HEK293 (cell line): ENCODE results near the gene NARF.

Experiments used
- CTCF ChIA-PET: fragments of 350-600 bp; formaldehyde crosslinking; extraction: SDS; loops from one replicate; lab custom pipeline; 2021; ENCODE audit warnings: antibody characterized with exemption; lab: Yijun Ruan, JAX
- POLR2A ChIA-PET: fragments of 300-600 bp; formaldehyde crosslinking; extraction: SDS; loops from one replicate; lab custom pipeline; 2020; ENCODE audit warnings: antibody characterized with exemption, inconsistent platforms; lab: Yijun Ruan, JAX
- H3K27ac ChIP-seq: fragments of 200-500 bp; sonication (Bioruptor generic); 2 replicates; pipeline ENCODE4 v1.5.1; 2014; ENCODE audit warnings: low read depth, low read length, control low read depth, inconsistent platforms; ENCODE audit errors: extremely low read depth
- H3K36me3 ChIP-seq, 2 experiments: fragments of 200-500 bp in 1 of 2; sonication (Bioruptor generic) in 1 of 2; 1 replicate in 1 of 2; 2 replicates in 1 of 2; pipeline ENCODE4 v1.5.1; 2014 to 2017; ENCODE audit warnings: inconsistent platforms in 2 of 2, low read length in 2 of 2; ENCODE audit not compliant: control insufficient read depth in 2 of 2, insufficient read depth in 1 of 2
- H3K4me1 ChIP-seq: fragments of 200-500 bp; sonication (Bioruptor generic); 2 replicates; pipeline ENCODE4 v1.5.1; 2014; ENCODE audit warnings: mild to moderate bottlenecking, low read length, inconsistent platforms; ENCODE audit not compliant: control insufficient read depth, insufficient read depth
- H3K4me3 ChIP-seq: 2 replicates; pipeline ENCODE4 v1.5.1; 2011; ENCODE audit warnings: low read depth, mild to moderate bottlenecking, control low read depth, low read length, moderate library complexity
- H3K9me3 ChIP-seq: fragments of 200-500 bp; sonication (Bioruptor generic); 2 replicates; pipeline ENCODE4 v1.5.1; 2014; ENCODE audit warnings: low read depth, low read length, inconsistent platforms; ENCODE audit not compliant: control insufficient read depth, insufficient read depth
- EGR2 ChIP-seq: fragments of 450-650 bp; formaldehyde crosslinking; IDR thresholded peaks from 2 replicates; pipeline ENCODE4 v1.5.1; 2016; ENCODE audit warnings: low read depth, missing biosample characterization, missing genetic modification characterization
- GLIS2 ChIP-seq: fragments of 450-650 bp; formaldehyde crosslinking; IDR thresholded peaks from 2 replicates; pipeline ENCODE4 v1.5.1; 2016; ENCODE audit warnings: missing biosample characterization, missing genetic modification characterization
- INSM2 ChIP-seq: fragments of 450-650 bp; formaldehyde crosslinking; IDR thresholded peaks from 2 replicates; pipeline ENCODE4 v1.5.1; 2016; ENCODE audit warnings: missing biosample characterization, missing genetic modification characterization
- KLF1 ChIP-seq: fragments of 450-650 bp; formaldehyde crosslinking; IDR thresholded peaks from 2 replicates; pipeline ENCODE4 v1.5.1; 2016; ENCODE audit warnings: missing biosample characterization, missing genetic modification characterization
- KLF10 ChIP-seq: fragments of 450-650 bp; IDR thresholded peaks from 2 replicates; pipeline ENCODE4 v1.5.1; 2018; ENCODE audit warnings: missing biosample characterization, mild to moderate bottlenecking, missing genetic modification characterization
- KLF9 ChIP-seq: fragments of 450-650 bp; formaldehyde crosslinking; IDR thresholded peaks from 2 replicates; pipeline ENCODE4 v1.5.1; 2016; ENCODE audit warnings: missing biosample characterization, missing genetic modification characterization, low read depth
- PRDM1 ChIP-seq: fragments of 450-650 bp; formaldehyde crosslinking; IDR thresholded peaks from 2 replicates; pipeline ENCODE4; 2016; ENCODE audit warnings: missing biosample characterization, missing genetic modification characterization
- PRDM10 ChIP-seq: fragments of 450-650 bp; formaldehyde crosslinking; IDR thresholded peaks from 2 replicates; pipeline ENCODE4 v1.5.1; 2016; ENCODE audit warnings: missing biosample characterization, missing genetic modification characterization
- SALL2 ChIP-seq: fragments of 450-650 bp; formaldehyde crosslinking; IDR thresholded peaks from 2 replicates; pipeline ENCODE4 v1.5.0; 2017; ENCODE audit warnings: missing biosample characterization, mild to moderate bottlenecking, missing genetic modification characterization, borderline replicate concordance
- SCRT1 ChIP-seq: fragments of 450-650 bp; formaldehyde crosslinking; IDR thresholded peaks from 2 replicates; pipeline ENCODE4 v1.5.1; 2016; ENCODE audit warnings: missing biosample characterization, missing genetic modification characterization, borderline replicate concordance
- ZBTB8A ChIP-seq: fragments of 450-650 bp; formaldehyde crosslinking; IDR thresholded peaks from 2 replicates; pipeline ENCODE4 v1.5.1; 2016; ENCODE audit warnings: missing biosample characterization, missing genetic modification characterization
- ZEB2 ChIP-seq: fragments of 450-650 bp; formaldehyde crosslinking; IDR thresholded peaks from 2 replicates; pipeline ENCODE4 v1.5.1; 2016; ENCODE audit warnings: missing biosample characterization, missing genetic modification characterization
- ZFP3 ChIP-seq: fragments of 450-650 bp; formaldehyde crosslinking; IDR thresholded peaks from 2 replicates; pipeline ENCODE4 v1.5.1; 2016; ENCODE audit warnings: low read depth, missing biosample characterization, missing genetic modification characterization
- ZIC2 ChIP-seq: fragments of 450-650 bp; formaldehyde crosslinking; IDR thresholded peaks from 2 replicates; pipeline ENCODE4 v1.5.1; 2016; ENCODE audit warnings: missing biosample characterization, missing genetic modification characterization
- ZNF239 ChIP-seq: fragments of 450-650 bp; formaldehyde crosslinking; IDR thresholded peaks from 2 replicates; pipeline ENCODE4 v1.5.1; 2016; ENCODE audit warnings: missing biosample characterization, missing genetic modification characterization
- ZNF24 ChIP-seq: fragments of 450-650 bp; formaldehyde crosslinking; IDR thresholded peaks from 2 replicates; pipeline ENCODE4 v1.5.1; 2016; ENCODE audit warnings: missing biosample characterization, missing genetic modification characterization
- ZNF324 ChIP-seq: fragments of 450-650 bp; formaldehyde crosslinking; IDR thresholded peaks from 2 replicates; pipeline ENCODE4 v1.5.1; 2016; ENCODE audit warnings: missing biosample characterization, missing genetic modification characterization
- ZNF510 ChIP-seq: fragments of 450-650 bp; formaldehyde crosslinking; IDR thresholded peaks from 2 replicates; pipeline ENCODE4 v1.5.1; 2018; ENCODE audit warnings: mild to moderate bottlenecking, missing genetic modification characterization, missing biosample characterization; ENCODE audit not compliant: insufficient replicate concordance
- ZNF514 ChIP-seq: fragments of 450-650 bp; formaldehyde crosslinking; IDR thresholded peaks from 2 replicates; pipeline ENCODE4 v1.5.1; 2016; ENCODE audit warnings: missing biosample characterization, missing genetic modification characterization
- ZNF571 ChIP-seq: fragments of 450-650 bp; formaldehyde crosslinking; IDR thresholded peaks from 2 replicates; pipeline ENCODE4 v1.5.0; 2017; ENCODE audit warnings: missing biosample characterization, missing genetic modification characterization
- ZNF670 ChIP-seq: fragments of 450-650 bp; formaldehyde crosslinking; IDR thresholded peaks from 2 replicates; pipeline ENCODE4 v1.5.1; 2016; ENCODE audit warnings: missing biosample characterization, missing genetic modification characterization, low read depth
- ZNF692 ChIP-seq: fragments of 450-650 bp; formaldehyde crosslinking; IDR thresholded peaks from 2 replicates; pipeline ENCODE4 v1.5.1; 2016; ENCODE audit warnings: missing biosample characterization, missing genetic modification characterization
- ZNF791 ChIP-seq: fragments of 450-650 bp; formaldehyde crosslinking; IDR thresholded peaks from 2 replicates; pipeline ENCODE4 v1.5.1; 2016; ENCODE audit warnings: missing biosample characterization, missing genetic modification characterization
- ZNF830 ChIP-seq: fragments of 450-650 bp; IDR thresholded peaks from 2 replicates; pipeline ENCODE4 v1.5.0; 2018; ENCODE audit warnings: missing biosample characterization, missing genetic modification characterization, low read depth, mild to moderate bottlenecking, moderate library complexity
- ZNF843 ChIP-seq: fragments of 450-650 bp; formaldehyde crosslinking; IDR thresholded peaks from 2 replicates; pipeline ENCODE4 v1.5.1; 2016; ENCODE audit warnings: missing biosample characterization, missing genetic modification characterization
- ZSCAN16 ChIP-seq: fragments of 450-650 bp; formaldehyde crosslinking; IDR thresholded peaks from 2 replicates; pipeline ENCODE4 v1.5.1; 2016; ENCODE audit warnings: missing biosample characterization, missing genetic modification characterization
- TF ChIP-seq, protein P1 (sequence below): fragments of 450-650 bp; formaldehyde crosslinking; IDR thresholded peaks from 2 replicates; pipeline ENCODE4 v1.5.1; 2016; ENCODE audit warnings: missing biosample characterization, missing genetic modification characterization, borderline replicate concordance

Gene NARF

GRCh38 chr17:82458179-82458884, at the start of gene NARF:
Gene NARF (plus strand): TSS chr17:82458741. CDS start chr17:82458804, 63 bp downstream.
- Histone ChIP-seq H3K4me1 (peaks cover 5% of the 10 kb centered on the region), H3K27ac (peak within 1 kb of the TSS; percentile 95), H3K36me3 (peaks cover 15 to 36% of the 10 kb centered on the region in 2 experiments), H3K4me3 (peak within 1 kb of the TSS; percentile 92), H3K9me3 (no peaks in the 10 kb centered on the region)
- POLR2A ChIA-PET: interaction anchor here (1.3 to 1.5 kb wide), 2 partner anchors 10 to 16 kb away, joined by 3 to 5 read pairs; no protein-coding TSS in a partner anchor
- CTCF ChIA-PET: interaction anchor here (0.5 to 1.2 kb wide), 3 partner anchors 34 to 91 kb away, joined by 3 to 5 read pairs (median 3); no protein-coding TSS in a partner anchor
- TF ChIP-seq PRDM10 (tag by site-specific recombination) (peak; percentile 96), SALL2 (no peak), ZNF324 (peak; percentile 40; the same call in 1 of the 2 replicates), ZNF791 (tag by site-specific recombination) (no peak), ZNF510 (tag by site-specific recombination) (no peak), ZNF692 (no peak; the same call in none of the 2 replicates), ZNF830 (tag by site-specific recombination) (no peak), ZNF670 (tag by site-specific recombination) (no peak), KLF1 (tag by site-specific recombination) (peak; percentile 88), ZNF239 (tag by site-specific recombination) (no peak), KLF9 (tag by site-specific recombination) (peak; percentile 78), ZBTB8A (tag by site-specific recombination) (peak; percentile 79), GLIS2 (tag by site-specific recombination) (peak; percentile 99), EGR2 (tag by site-specific recombination) (no peak), ZSCAN16 (tag by site-specific recombination) (peak; percentile 71), ZNF514 (no peak), ZIC2 (peak; percentile 73), ZNF24 (tag by site-specific recombination) (peak; percentile 36; the same call in 1 of the 2 replicates), INSM2 (tag by site-specific recombination) (peak; percentile 34; the same call in 1 of the 2 replicates), ZEB2 (tag by site-specific recombination) (peak; percentile 99), PRDM1 (no peak), ZNF843 (peak; percentile 66; the same call in 1 of the 2 replicates), KLF10 (peak; percentile 35; the same call in 1 of the 2 replicates), ZNF571 (tag by site-specific recombination) (no peak), ZFP3 (tag by site-specific recombination) (no peak), SCRT1 (tag by site-specific recombination) (no peak)
- TF ChIP-seq, protein P1, sequence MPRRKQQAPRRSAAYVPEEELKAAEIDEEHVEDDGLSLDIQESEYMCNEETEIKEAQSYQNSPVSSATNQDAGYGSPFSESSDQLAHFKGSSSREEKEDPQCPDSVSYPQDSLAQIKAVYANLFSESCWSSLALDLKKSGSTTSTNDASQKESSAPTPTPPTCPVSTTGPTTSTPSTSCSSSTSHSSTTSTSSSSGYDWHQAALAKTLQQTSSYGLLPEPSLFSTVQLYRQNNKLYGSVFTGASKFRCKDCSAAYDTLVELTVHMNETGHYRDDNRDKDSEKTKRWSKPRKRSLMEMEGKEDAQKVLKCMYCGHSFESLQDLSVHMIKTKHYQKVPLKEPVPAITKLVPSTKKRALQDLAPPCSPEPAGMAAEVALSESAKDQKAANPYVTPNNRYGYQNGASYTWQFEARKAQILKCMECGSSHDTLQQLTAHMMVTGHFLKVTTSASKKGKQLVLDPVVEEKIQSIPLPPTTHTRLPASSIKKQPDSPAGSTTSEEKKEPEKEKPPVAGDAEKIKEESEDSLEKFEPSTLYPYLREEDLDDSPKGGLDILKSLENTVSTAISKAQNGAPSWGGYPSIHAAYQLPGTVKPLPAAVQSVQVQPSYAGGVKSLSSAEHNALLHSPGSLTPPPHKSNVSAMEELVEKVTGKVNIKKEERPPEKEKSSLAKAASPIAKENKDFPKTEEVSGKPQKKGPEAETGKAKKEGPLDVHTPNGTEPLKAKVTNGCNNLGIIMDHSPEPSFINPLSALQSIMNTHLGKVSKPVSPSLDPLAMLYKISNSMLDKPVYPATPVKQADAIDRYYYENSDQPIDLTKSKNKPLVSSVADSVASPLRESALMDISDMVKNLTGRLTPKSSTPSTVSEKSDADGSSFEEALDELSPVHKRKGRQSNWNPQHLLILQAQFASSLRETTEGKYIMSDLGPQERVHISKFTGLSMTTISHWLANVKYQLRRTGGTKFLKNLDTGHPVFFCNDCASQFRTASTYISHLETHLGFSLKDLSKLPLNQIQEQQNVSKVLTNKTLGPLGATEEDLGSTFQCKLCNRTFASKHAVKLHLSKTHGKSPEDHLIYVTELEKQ (tag by site-specific recombination): 0 out of 2 replicates have a peak, but pooled peaks have one; percentile 40
